ENCODE results near the gene MEIOB. TPM values are rescaled to one million over a fixed set of nuclear protein-coding genes. Genes with fewer than 3 reads are reported as not detected.

Gene MEIOB
- total RNA-seq, 1 experiment from 2014 or later = not detected

DNA sequence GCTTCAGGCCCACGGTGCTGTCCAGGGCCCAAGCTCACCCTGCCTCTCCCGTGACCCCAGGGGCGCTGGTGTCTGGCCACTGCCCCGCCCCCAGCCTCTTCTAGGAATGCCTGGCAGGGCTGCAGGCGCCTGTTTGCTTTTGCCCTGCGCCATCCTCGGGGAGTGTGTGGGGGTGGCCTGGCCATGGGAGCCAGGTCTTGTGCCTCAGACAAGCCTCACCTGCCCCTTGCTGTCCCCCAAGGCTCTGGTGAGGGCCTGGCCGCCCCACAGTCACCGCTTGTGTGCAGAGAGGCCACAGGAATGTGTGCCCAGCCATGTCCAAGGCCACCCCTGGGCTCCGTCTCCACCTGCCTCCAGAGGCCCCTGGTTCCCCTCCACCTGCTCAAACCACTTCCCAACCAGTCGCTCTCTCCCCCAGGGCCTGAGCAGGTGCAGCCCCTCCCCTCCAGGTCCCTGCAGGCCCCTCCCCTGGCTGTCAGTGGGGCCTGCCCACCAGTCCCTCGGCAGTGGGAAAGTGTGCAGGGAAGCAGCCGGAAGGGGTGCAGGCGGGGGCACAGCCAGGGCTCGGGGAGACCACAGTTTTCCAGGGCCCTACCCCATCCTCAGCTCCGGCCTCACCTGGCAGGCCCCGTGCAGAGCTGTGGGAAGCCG lies 77.6 kb downstream of the MEIOB start:
- Histone ChIP-seq H3K9me2 (ENCODE audit: insufficient read depth) (no peaks in the 10 kb centered on the region), H4K20me1 (ENCODE audit: insufficient read depth) (no peaks in the 10 kb centered on the region), H3K9me3 (ENCODE audit: insufficient read depth, low read depth) (peaks cover 5% of the 10 kb centered on the region; the same call in 1 of the 2 replicates), H3K27ac (no peak overlapping the region), H3K79me2 (ENCODE audit: low read depth) (no peaks in the 10 kb centered on the region), H2AFZ (no peak overlapping the region), H3K27me3 (ENCODE audit: insufficient read depth, low read depth) (no peaks in the 10 kb centered on the region), H3K36me3 (ENCODE audit: low read depth) (no peaks in the 10 kb centered on the region), H3F3A (ENCODE audit: insufficient read depth, low read depth) (no peaks in the 10 kb centered on the region), H3K4me3 (no peak overlapping the region), H3K4me2 (no peak overlapping the region), H3K4me1 (replicated peaks; ENCODE audit: insufficient read depth) (no peaks in the 10 kb centered on the region)
- no peak for TF ChIP-seq CTCF (conservative IDR thresholded peaks at IDR 0.05)
- no peak for TF ChIP-seq EZH2 (IDR thresholded peaks at IDR 0.05; ENCODE audit: low read depth)
- no TSS peak for BruUV-seq (replicated peaks)
- ChIA-PET POLR2A (ENCODE audit: unreplicated experiment) (no interaction called here), CTCF (no interaction called here)
- intact Hi-C loops (cut with micrococcal nuclease; ENCODE audit: unreplicated experiment) = no loop called here
- DNase-seq = no peak

GRCh38 chr16:1793578-1794220 lies 78.3 kb downstream of the MEIOB start, which contains the start of gene IGFALS:
TSS of gene IGFALS (minus strand) at chr16:1793705. CDS start at chr16:1793652, 53 bp downstream.
- no peaks in the 10 kb centered on the region for H3K27me3 ChIP-seq (ENCODE audit: insufficient read depth, low read depth)
- no peaks in the 10 kb centered on the region for H3K36me3 ChIP-seq (ENCODE audit: low read depth)
- CTCF ChIA-PET = no interaction called here
- H2AFZ ChIP-seq = no peak within 1 kb of the TSS
- H3K27ac ChIP-seq = no peak within 1 kb of the TSS
- no peak within 1 kb of the TSS for H3K4me3 ChIP-seq
- BruUV-seq (replicated peaks) = no TSS peak
- no peaks in the 10 kb centered on the region for H3K79me2 ChIP-seq (ENCODE audit: low read depth)
- H3K4me1 ChIP-seq (replicated peaks; ENCODE audit: insufficient read depth) = no peaks in the 10 kb centered on the region
- POLR2A ChIA-PET (ENCODE audit: unreplicated experiment) = no interaction called here
- TF ChIP-seq EZH2 (IDR thresholded peaks at IDR 0.05; ENCODE audit: low read depth) = no peak
- TF ChIP-seq CTCF (conservative IDR thresholded peaks at IDR 0.05) = no peak
- no peaks in the 10 kb centered on the region for H4K20me1 ChIP-seq (ENCODE audit: insufficient read depth)
- H3F3A ChIP-seq (ENCODE audit: insufficient read depth, low read depth) = no peaks in the 10 kb centered on the region
- peaks cover 5% of the 10 kb centered on the region; the same call in 1 of the 2 replicates for H3K9me3 ChIP-seq (ENCODE audit: insufficient read depth, low read depth)
- no peaks in the 10 kb centered on the region for H3K9me2 ChIP-seq (ENCODE audit: insufficient read depth)
- DNase-seq = no peak
- H3K4me2 ChIP-seq = no peak within 1 kb of the TSS
- intact Hi-C loops (cut with micrococcal nuclease; ENCODE audit: unreplicated experiment) = no loop called here

- peaks cover 5% of the 10 kb centered on the region; the same call in 1 of the 2 replicates for H3K9me3 ChIP-seq (ENCODE audit: insufficient read depth, low read depth)
- H3F3A ChIP-seq (ENCODE audit: insufficient read depth, low read depth) = no peaks in the 10 kb centered on the region
- no peak for DNase-seq
- H4K20me1 ChIP-seq (ENCODE audit: insufficient read depth) = no peaks in the 10 kb centered on the region
- H3K4me3 ChIP-seq = no peak overlapping the region
- no TSS peak for BruUV-seq (replicated peaks)
- TF ChIP-seq CTCF (conservative IDR thresholded peaks at IDR 0.05) (no peak), EZH2 (IDR thresholded peaks at IDR 0.05; ENCODE audit: low read depth) (no peak)
- no peaks in the 10 kb centered on the region for H3K79me2 ChIP-seq (ENCODE audit: low read depth)
- no peaks in the 10 kb centered on the region for H3K36me3 ChIP-seq (ENCODE audit: low read depth)
- ChIA-PET CTCF (no interaction called here), POLR2A (ENCODE audit: unreplicated experiment) (no interaction called here)
- no peaks in the 10 kb centered on the region for H3K9me2 ChIP-seq (ENCODE audit: insufficient read depth)
- no peaks in the 10 kb centered on the region for H3K4me1 ChIP-seq (replicated peaks; ENCODE audit: insufficient read depth)
- H3K27ac ChIP-seq = no peak overlapping the region
- no peak overlapping the region for H2AFZ ChIP-seq
- intact Hi-C loops (cut with micrococcal nuclease; ENCODE audit: unreplicated experiment) = no loop called here
- no peak overlapping the region for H3K4me2 ChIP-seq
- H3K27me3 ChIP-seq (ENCODE audit: insufficient read depth, low read depth) = no peaks in the 10 kb centered on the region
These were observed 79.0 kb downstream of the MEIOB start for GRCh38 chr16:1792836-1793577.
